ENCODE results near the gene UGGT2. TPM values are rescaled to one million over a fixed set of nuclear protein-coding genes. Genes with fewer than 3 reads are reported as not detected.

UGGT2 gene
- total and polyA plus RNA-seq, 2 of the 13 experiments (the other 11 are each of a cell fraction or from before 2014, with no cell fraction given), result 13.2 to 27.1 TPM

DNA sequence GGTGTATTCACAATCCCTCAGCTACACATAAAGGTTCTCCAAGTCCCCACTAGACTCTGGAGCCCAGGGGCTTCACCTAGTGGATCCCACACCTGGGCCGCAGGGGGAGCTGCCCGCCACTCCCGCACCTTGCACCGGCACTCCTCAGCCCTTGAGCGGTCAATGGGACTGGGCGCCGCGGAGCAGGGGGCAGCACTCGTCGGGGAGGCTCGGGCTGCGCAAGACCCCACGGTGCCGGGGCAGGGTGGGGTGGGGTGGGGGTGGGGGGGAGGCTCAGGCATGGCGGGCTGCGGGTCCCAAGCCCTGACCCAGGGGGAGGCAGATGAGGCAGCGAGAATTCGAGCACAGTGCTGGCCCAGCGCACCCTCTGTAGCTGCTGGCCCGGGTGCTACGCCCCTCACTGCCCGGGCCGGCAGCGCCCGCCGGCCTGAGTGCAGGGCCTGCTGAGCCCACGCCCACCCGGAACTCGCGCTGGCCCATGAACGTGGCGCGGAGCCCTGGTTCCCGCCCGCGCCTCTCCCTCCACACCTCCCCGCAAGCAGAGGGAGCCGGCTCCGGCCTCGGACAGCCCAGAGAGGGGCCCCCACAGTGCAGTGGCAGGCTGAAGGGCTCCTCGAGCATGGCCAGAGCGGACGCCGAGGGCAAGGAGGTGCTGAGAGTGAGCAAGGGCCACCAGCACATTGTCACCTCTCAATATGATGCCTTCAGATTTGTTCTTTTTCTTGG lies 121.7 kb downstream of the UGGT2 start (continued):
- TF ChIP-seq, protein P1, sequence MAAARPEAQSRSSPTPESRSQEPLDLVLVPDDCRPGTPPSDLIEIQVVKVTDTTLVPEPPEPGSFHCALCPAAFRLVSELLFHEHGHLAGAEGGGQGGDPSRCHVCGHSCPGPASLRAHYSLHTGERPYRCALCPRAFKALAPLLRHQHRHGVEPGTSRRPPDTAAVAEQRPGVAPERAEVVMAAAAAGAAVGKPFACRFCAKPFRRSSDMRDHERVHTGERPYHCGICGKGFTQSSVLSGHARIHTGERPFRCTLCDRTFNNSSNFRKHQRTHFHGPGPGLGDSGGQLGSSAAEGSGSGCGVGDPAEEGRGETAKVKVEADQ (CRISPR knock-in tag; IDR thresholded peaks at IDR 0.05; ENCODE audit: borderline replicate concordance), result no peak
- TF ChIP-seq RFX5 (IDR thresholded peaks at IDR 0.05; ENCODE audit: low read depth, low read length), result no peak
- no peak for TF ChIP-seq ZNF614 (CRISPR knock-in tag; IDR thresholded peaks at IDR 0.05; ENCODE audit: borderline replicate concordance)
- no peak for TF ChIP-seq MBNL3 (CRISPR knock-in tag; conservative IDR thresholded peaks at IDR 0.05)

DNA sequence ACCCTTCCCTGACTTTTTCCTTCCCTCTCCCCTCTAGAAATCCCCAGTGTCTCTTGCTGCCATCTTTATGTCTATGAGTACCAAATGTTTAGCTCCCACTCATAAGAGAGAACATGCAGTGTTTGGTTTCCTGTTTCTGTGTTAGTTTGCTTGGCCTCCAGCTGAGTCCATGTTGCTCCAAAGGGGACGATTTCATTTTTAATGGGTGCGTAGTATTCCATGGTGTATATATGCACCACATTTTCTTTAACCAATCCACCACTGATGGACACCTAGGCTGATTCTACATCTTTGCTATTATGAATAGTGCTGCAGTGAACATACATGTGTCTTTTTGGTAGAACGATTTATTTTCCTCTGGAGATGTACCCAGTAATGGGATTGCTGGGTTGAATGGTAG lies 123.8 kb downstream of the UGGT2 start:
- Histone ChIP-seq H3K36me3 (replicated peaks in 1 of 2; ENCODE audit: control insufficient read depth in 1 of 2, insufficient read depth in 2 of 2, low read length in 2 of 2) (peaks cover 2 to 4% of the 10 kb centered on the region in 2 experiments; a peak in 1 of 5 replicates), H3K9ac (ENCODE audit: insufficient read depth, low read depth, low read length) (no peak overlapping the region), H3K79me2 (ENCODE audit: insufficient read depth, low read length) (no peaks in the 10 kb centered on the region), H4K20me1 (ENCODE audit: insufficient read depth, low read length) (no peaks in the 10 kb centered on the region), H3K4me3 (replicated peaks in 1 of 3; ENCODE audit: insufficient read depth in 1 of 3, low read depth in 2 of 3, low read length in 3 of 3) (no peak overlapping the region), H3K4me1 (ENCODE audit: insufficient read depth, low read length) (no peaks in the 10 kb centered on the region), H2AFZ (ENCODE audit: low read length) (no peak overlapping the region), H3K27me3 (ENCODE audit: control insufficient read depth in 1 of 2, insufficient read depth in 2 of 2, low read length in 2 of 2) (no peaks in the 10 kb centered on the region), H3K27ac (ENCODE audit: extremely low read length, insufficient read depth, low read length) (no peak overlapping the region), H3K9me3 (ENCODE audit: low read length) (no peaks in the 10 kb centered on the region), H3K4me2 (ENCODE audit: low read depth, low read length) (no peak overlapping the region)
- no peak for DNase-seq (ENCODE audit: low spot score)
- 97% methylated on average over 3 of the region's 3 CpGs for WGBS (ENCODE audit: low lambda C conversion rate)
- ATAC-seq, result no peak
- ChIA-PET POLR2A (no interaction called here), CTCF (ENCODE audit: low intra/inter-chr PET ratio, low total read pairs) (no interaction called here)
- in situ Hi-C loops (cut with HindIII; ENCODE audit: extremely low pct_ligation_motif_present, low pct_unique_long_range_greater_than_20kb), result no loop called here
- no TSS peak for BruUV-seq (replicated peaks)
- intact Hi-C loops (cut with micrococcal nuclease; ENCODE audit: unreplicated experiment), result no loop called here
- no peak for FAIRE-seq
- TF ChIP-seq LCORL (IDR thresholded peaks at IDR 0.05) (no peak), LCORL (CRISPR knock-in tag; IDR thresholded peaks at IDR 0.05) (no peak), POLR2AphosphoS5 (IDR thresholded peaks at IDR 0.05; ENCODE audit: low read depth, low read length) (no peak), ZNF205 (CRISPR knock-in tag; IDR thresholded peaks at IDR 0.05) (no peak), ZNF761 (CRISPR knock-in tag; conservative IDR thresholded peaks at IDR 0.05) (no peak), RFXANK (CRISPR knock-in tag; IDR thresholded peaks at IDR 0.05) (no peak), RCOR2 (CRISPR knock-in tag; IDR thresholded peaks at IDR 0.05) (no peak), HES4 (CRISPR knock-in tag; IDR thresholded peaks at IDR 0.05; ENCODE audit: borderline replicate concordance) (no peak), ZNF337 (CRISPR knock-in tag; IDR thresholded peaks at IDR 0.05; ENCODE audit: borderline replicate concordance, low read depth) (no peak), NKX3-1 (CRISPR knock-in tag; IDR thresholded peaks at IDR 0.05) (no peak), BRD4 (CRISPR knock-in tag; IDR thresholded peaks at IDR 0.05) (no peak), SRF (IDR thresholded peaks at IDR 0.05; ENCODE audit: low read depth, low read length) (no peak), U2AF2 (IDR thresholded peaks at IDR 0.05; ENCODE audit: low read depth, low read length) (no peak)
- TF ChIP-seq, protein P2, sequence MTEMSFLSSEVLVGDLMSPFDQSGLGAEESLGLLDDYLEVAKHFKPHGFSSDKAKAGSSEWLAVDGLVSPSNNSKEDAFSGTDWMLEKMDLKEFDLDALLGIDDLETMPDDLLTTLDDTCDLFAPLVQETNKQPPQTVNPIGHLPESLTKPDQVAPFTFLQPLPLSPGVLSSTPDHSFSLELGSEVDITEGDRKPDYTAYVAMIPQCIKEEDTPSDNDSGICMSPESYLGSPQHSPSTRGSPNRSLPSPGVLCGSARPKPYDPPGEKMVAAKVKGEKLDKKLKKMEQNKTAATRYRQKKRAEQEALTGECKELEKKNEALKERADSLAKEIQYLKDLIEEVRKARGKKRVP (CRISPR knock-in tag; IDR thresholded peaks at IDR 0.05), result no peak
- TF ChIP-seq, protein P3, sequence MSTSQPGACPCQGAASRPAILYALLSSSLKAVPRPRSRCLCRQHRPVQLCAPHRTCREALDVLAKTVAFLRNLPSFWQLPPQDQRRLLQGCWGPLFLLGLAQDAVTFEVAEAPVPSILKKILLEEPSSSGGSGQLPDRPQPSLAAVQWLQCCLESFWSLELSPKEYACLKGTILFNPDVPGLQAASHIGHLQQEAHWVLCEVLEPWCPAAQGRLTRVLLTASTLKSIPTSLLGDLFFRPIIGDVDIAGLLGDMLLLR (CRISPR knock-in tag; IDR thresholded peaks at IDR 0.05), result no peak
- TF ChIP-seq, protein P4, sequence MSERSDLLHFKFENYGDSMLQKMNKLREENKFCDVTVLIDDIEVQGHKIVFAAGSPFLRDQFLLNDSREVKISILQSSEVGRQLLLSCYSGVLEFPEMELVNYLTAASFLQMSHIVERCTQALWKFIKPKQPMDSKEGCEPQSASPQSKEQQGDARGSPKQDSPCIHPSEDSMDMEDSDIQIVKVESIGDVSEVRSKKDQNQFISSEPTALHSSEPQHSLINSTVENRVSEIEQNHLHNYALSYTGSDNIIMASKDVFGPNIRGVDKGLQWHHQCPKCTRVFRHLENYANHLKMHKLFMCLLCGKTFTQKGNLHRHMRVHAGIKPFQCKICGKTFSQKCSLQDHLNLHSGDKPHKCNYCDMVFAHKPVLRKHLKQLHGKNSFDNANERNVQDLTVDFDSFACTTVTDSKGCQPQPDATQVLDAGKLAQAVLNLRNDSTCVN (CRISPR knock-in tag; IDR thresholded peaks at IDR 0.05; ENCODE audit: borderline replicate concordance), result no peak
